NCI-H1436 treated with DMSO at 0.1 percent for 48 hours (cell line): ENCODE measurements around the gene DYRK2.

Experiments
- DNase-seq: peaks from one replicate; lab custom pipeline; 2025; lab: John Stamatoyannopoulos, UW

DYRK2 gene

DNA sequence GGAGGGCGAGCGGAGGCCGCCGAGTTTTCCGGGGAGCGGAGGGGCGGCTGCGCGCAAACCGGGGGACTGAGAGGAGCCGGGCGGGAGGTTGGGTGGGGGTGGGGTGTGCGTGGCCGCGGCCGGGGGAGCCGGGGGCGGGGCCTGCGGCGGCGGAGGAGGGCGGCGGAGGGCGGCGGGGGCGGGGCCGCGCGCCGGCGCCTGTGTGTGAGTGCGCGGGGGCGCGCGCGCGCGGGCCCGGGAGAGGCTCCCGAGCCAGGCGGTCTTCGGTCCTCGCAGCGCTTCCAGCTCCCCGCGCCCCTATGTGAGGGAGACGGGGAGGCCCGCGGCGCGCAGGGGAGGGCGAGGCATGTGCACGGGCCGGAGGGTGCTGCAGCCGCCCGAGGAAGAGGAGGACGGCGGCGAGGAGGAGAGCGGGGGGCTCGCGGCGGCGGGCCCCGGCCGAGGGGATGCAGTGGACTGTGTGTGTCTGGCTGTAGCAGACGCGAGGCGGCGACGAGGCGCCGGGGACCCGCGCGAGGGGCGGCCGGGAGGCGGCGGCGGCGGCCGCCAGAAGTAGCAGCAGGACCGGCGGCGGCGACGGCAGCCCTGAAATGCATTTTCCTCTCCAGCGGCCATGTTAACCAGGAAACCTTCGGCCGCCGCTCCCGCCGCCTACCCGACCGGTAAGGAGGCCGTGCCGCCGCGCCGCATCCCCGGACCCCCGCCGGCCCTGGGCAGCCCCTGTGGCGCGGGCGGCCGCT, at the start of gene DYRK2:
DYRK2 (plus strand) TSS at position 225 of the 740 bp plus-strand sequence; CDS start at position 614, 389 bp downstream.
- DNase-seq = no peak

DNA sequence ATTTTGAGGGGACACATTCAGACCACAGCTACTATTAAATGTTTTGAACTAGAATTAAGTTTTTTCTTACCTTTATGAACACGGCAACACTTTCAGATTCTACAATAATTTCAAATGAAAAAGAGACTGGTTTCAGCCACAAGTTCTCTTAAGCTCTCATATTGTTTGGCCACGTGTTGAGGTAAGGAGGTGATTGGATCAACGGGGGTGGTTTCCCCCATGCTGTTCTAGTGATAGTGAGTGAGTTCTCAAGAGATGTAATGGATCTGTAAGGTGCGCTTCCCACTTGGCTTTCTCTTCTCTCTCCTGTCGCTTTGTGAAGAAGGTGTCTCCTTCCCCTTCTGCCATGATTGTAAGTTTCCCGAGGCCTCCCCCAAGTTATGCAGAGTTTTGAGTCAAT, 48.9 kb upstream of the DYRK2 start:
- no peak for DNase-seq

DNA sequence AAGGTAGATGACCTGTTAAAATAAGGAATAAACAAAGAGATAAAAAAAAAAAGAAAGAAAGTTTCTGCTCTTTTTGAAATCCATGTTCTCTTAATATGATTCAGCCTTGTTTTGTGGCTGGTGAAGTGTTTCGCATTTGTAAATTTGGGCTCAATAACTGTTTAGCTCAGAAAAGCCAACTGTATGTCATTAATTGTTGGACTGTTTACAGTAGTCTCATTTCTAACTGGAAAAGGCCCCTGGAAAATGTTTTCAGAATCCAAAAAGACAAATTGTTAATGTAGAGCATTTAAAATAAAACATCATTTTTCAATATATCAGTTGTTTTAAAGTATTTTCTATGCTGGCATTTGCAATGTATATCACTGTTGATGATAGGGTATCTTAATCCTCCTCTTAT, 47.4 kb upstream of the DYRK2 start:
- no peak for DNase-seq

DNA sequence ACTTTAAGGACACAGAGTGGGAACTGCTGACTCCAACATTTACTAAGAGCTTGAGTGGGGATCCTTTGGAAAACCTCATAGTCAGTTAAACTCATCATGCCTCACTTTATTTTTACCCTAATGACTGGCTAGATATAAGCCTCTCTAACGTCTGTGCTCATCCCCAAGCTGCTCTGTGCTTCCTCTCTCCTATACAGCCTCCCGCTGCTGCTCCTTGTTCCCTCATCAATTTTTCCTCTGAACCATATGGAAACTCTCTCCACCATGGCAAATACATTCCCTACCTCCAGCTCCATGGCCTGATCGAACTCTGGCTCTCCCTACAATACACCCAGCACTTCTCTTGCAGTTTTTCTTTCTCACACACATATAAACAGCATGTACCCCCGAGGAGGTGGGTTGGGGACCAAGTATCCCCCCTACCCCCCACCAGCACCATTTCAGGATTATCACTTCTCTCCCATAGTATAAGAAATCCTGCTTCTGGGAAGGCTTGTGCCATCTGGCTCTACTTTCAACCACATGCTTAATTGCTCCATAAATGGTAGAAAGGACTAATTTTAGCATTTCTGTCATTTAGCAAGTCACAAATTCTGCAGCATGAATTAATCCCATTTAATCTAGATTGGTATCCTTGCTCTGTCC, 39.2 kb upstream of the DYRK2 start:
- DNase-seq = no peak

DNA sequence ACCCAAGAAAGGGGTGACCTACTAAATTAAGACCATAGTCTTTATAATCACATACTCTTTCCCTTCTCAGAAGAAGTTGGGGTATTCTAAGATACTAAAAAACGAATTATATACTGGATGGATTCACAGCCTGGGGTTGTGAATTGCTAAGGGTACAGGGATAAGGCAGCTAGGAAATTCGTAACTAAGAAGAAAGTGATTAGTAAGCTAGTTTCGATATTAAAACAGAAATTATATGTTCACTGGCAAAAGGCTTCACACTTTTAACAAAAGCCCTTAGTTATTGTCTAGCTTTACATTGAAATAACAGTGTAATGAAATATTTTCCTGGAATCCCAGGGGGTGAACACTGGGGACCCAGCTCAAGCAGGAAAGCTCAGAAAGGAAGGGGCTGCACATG, 35.5 kb upstream of the DYRK2 start:
- no peak for DNase-seq

DNA sequence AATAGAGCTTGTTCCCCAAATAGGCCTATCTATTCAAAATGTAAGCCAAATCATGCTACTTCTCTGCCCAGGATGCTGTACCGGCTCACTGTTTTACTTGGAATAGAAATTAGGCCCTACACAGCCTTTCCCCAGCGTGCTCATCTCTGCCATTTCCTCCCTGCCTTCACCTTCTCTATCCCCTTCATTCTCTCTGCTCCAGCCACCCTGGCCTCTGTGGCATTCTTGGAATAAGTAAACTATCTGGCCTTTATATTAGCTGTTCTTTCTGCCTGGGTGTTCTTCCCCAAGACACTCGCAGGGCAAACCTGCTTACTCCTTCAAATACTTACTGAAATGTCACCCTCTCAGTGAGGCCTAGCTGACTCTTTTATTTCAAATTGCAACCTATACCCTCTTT, 30.9 kb upstream of the DYRK2 start:
- DNase-seq = no peak

DNA sequence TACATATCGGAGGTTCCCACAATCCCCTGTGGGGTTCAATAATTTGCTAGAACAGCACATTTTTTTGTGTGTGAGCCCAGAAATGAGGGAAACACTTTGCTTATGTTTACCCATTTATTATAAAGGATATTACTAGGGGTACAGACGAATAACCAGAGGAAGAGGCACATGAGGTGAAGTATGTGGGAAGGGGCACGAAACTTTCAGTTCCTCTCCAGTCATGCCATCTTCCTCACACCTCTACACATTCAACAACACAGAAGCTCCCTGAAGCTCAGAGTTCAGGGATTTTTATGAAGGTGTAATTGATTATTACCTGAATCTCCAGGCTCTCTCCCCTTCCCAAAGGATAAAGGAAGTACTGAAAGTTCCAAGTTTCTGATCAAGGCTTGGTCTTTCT, 30.2 kb upstream of the DYRK2 start:
- no peak for DNase-seq

DNA sequence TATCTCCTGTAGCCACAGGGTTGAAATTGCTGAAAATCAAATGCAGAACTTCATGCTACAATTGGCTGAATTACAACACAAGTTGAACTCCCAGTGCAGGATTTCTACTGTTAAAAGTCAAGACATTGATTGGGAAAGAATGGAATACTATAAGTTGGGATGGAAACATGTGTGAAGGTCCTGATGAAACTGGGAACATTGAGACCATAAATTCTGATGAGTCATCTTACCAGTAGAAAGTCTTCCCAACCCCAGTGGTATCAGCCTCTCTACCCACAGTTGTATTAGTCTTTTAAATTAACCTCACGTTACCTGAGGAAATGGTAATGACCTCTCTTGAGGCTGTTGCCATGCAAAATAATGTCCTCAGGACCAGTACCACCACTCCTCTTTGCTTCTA, 27.4 kb upstream of the DYRK2 start:
- no peak for DNase-seq

DNA sequence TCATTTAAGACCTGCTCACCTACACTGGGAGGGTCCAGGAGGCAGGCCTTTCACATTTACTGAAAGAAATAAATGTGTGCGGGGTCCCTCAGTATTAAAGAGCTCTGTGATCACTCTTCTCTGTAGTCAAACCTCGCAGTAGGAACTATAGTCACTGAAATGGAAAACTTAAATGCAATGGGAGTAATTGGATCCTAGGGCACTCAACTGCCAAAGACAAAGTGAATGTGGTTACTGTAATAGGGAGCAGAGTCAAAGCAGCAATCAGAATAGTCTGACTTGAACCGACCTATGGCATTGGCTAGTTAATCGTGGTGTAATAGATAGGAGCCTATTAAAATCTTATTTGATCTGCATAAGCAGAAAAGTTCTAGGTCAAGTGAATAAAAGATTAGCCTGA, 26.6 kb upstream of the DYRK2 start:
- DNase-seq = no peak

DNA sequence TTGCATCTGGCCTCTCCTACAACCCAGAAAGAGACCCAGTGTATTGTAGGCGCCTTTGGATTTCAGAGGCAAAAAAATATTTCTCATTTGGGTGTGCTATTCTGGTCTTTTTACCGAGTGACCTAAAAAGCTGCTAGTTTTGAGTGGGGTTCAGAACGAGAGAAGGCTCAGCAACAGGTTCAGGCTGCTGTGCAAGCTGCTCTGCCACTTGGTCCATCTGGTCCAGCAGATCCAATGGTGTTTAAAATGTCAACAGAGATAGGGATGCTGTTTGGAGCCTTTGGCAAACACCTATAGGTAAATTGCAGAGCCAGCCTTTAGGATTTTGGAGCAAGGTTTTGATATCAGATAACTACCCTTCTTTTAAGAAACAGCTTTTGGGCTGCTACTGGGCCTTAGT, 25.3 kb upstream of the DYRK2 start:
- no peak for DNase-seq

DNA sequence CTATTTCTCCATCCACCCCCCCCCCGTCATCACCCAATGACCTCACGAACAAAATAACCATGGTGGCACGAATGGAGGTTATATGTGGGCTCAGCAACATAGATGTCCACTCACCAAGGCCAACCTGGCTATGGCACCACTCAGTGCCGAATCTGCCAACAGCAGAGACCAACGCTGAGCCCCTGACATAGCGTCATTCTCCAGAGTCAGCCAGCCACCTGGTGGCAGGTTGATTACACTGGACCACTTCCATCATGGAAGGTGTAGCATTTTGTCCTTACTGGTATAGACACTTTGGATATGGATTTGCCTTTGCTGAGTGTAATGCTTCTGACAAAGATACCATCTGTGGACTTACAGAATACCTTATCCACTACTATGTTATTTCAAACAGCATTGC, 24.2 kb upstream of the DYRK2 start:
- DNase-seq = no peak

DNA sequence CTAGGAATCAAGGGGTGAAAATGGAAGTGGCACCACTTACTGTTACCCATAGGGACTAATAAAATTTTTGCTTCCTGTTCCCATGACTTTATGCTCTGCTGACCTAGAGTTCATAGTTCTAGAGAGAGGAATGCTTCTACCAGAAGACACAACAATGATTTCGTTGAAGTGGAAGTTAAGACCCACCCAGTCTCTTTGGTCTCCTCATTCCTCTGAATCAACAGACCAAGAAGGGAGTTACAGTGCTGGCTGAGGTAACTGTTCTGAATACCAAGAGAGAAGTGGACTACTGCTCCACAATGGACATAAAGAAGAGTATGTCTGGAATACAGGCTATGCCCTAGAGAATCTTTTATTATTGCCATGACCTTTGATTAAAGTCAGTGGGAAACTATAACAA, 23.5 kb upstream of the DYRK2 start:
- DNase-seq = no peak

DNA sequence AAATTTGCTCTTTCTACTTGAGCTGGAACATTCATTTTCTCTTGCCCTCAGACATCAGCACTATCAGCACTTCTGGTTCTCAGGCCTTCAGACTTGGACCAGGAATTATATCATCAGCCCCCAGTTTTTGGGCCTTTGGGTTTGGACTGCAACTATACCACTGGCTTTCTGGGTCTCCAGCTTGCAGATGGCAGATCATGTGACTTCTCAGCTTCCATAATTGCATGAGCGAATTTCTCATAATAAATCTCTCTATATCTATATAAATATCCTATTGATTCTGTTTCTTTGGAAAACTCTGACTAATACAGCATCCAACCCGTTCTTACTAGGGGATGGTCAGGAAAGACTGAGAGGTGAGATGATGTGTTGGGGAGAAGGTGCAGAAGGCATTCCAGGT, 22.4 kb upstream of the DYRK2 start:
- DNase-seq = no peak

DNA sequence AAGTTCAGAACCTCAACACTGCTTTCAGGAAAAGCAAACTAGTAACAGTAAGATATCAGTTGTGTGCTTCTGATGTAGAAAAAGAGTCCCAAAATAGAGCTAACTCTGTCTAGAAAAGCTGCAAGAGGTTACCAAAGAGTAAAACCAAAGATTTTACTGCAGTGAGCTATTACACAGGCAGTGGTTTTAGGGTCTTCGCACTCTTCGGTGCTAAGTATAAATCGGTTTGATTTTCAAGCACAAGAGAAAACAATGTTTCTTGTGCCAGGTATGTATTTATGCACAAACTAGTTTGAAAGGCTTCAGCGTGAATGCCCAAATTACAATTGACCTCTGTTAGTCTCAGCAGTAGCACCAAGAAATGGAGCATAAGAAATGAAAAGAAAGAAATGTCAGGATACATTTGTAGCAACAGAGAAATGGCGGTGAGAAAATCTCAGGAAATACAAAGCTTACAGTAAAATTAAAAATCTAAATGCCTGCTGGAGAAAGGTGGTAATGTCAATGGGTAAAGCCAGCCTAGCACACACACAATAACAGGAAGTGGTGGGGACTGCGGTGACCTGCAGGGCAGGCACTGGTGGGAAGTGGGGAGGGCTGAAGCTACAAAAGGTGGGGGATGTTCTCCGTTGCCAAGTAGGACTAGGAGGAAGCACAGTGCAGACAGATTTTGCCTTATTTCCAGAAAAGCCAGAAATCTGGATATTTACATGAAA, 18.0 kb upstream of the DYRK2 start:
- no peak for DNase-seq

DNA sequence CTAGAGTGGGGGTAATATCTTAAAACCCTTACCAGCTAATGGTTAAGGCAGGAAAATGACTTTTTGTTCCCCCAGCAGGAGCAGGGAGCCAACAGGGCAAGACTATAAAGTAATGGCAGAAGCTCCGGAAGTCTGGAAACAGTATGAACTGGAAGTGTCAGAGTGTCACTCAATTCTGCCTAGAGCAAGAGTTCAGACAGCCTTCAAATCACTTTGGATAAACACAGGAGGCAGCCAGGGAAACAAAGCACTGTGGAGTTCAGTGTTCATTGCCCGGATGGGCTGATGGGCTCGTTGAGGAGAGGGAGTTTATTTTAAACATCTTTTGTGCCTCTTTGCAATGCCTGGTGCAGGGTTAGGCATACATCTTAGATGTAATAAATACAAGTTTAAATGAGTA, 16.5 kb upstream of the DYRK2 start:
- DNase-seq = no peak

DNA sequence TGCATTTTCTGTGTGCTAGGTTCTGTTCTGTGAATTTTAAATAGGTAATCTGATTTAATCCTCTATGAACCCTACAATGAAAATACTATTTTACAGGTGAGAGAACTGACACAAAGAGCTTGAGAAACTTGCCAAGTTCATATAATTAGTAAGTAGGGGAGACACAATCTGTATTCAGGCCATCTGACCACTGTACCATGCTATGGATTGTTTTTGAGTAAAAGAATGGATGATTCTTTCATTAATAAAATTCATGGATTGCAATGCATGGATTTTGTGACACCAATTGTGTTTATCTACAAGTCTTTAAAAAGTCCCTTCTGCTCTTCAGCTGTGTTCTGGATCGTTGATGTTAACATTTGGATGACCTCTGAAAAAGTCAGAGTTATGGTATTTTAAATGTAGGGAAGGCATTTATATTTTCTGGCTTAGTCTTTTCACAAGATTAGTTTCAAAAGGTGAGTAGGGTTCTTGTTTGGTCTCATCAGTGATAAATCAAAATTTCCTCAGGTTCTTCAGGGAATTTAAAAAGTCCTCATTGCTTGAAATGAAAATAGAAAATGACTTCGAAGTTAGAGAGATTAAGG, 15.4 kb upstream of the DYRK2 start:
- no peak for DNase-seq

DNA sequence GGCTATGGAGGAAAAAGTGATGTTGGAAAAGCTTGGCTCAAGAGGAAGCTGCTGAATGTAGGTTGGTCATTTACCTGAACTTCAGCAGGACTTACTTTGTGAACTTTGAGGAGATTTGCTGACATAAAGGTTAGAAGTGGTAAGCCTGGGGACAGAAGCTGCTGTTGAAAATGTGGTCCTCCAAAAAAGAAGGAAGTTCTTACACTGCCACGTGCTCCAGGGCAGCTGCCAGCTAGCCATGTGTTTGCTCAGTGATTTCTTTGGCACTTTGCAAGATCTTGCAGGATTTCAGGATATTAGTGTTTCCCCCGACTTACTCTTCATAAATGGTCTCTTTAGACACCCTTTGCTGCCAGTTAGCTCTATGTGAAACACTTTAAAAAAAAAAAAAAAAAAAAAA, 14.8 kb upstream of the DYRK2 start:
- no peak for DNase-seq

DNA sequence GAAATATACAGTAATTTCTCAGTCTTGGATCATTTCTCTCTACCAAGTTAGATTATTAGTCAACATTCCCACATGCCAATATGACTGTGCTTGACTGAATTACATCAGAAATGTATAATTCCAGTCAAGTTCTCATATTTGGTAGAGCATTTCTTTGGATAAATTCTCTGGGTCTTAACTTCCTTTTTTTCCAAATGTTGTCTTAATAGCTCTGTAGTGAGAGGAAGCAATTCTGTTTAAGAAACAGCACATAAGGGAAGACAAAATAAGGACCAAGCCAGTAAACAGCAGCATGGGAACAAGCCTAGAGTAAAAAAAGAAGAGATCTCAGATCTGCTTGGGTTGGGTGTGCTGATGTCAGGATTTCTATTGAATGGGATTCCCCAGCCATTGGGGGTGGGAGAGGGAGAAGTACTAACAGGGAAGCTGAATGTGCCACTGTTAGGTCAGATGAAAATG, 14.2 kb upstream of the DYRK2 start:
- no peak for DNase-seq

DNA sequence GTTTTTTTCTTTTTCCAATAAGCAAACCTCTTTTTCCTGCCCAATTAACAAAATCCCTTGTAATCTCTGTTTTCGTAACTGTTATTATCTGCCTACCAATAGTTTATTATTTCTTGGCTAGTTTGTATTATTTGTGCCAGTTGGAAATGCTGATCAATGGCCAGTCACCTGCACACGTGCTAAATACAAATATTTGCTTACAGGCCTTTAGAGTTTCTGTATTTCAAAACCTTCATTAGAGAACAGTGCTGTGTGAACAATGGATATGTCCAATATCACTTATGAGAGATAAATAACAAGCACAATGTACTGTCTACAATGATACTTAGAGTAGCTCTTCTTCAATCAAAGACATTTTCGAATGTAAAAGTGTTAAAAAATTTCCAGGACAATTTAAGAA, 10.8 kb upstream of the DYRK2 start:
- DNase-seq = no peak

DNA sequence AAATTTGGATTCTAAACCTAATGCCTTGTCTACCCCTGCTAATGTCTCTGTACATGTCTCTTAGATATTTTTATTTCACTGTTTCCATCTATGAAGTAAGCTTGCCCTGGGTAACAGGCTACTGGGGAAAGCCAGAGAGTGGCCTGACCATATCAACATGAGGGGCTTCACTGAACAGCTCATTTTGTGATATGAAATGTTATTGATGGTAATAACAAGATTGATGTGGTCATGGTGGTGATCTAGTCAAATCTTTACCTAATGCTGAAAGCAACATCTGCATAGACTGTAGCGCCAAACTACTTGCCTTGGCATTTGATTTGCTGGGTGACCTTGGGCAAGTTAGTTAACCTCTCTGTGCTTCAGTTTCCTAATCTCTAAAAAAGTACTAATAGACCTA, 9.9 kb upstream of the DYRK2 start:
- no peak for DNase-seq

DNA sequence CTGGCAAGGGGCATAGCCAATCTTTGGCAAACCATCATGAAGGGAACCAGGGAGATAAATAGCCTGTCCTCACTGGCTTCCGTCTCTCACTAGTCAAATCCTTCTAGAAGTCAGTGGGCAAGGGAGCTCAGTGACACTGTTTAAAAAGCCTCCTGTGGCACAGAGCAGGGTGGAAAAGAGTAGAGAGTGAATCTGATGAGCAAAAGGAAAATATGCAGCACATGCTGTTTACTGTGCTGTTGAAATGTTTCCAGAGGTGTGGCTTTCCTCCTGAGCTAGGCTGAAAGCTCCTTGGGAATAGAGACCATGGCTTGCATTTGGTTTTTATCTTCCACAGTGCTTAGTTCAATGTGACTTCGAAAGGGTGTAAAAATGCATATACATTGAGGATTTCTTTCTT, 7.7 kb upstream of the DYRK2 start:
- no peak for DNase-seq

DNA sequence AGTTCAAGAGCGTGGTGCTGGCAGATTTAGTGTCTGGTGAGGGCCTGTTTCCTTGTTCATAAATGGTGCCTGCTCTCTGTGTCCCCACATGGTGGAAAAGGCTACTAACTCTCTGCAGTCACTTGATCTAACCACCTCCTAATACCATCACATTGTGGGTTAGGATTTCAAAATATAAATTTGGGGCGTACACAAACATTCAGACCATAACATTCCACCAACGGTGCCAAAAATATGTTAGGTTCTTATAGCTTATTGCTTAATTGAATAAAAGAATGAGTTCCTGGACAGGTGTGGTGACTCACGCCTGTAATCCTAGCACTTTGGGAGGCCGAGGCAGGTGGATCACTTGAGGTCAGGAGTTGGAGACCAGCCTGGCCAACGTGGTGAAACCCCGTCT, 3.4 kb upstream of the DYRK2 start:
- no peak for DNase-seq

DNA sequence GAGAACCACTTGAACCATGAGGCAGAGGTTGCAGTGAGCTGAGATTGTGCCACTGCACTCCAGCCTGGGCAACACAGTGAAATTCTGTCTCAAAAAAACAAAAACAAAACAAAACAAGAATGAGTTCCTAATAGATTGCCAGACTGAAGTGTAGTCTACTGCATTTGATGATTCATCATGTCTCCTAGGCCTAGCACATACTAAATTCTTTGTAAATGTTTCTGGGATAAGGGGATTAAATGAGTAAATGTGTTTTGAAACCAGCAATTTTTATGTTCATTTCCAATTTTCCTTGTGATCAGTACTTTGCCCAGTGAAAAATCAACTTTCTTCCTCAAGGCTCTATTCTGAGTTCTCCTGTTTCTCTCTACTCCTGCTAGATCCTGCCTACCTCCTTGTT, 2.9 kb upstream of the DYRK2 start:
- DNase-seq = no peak
